GM19372 (cell line): ENCODE results near the gene CRYGN.
A peak's percentile ranks its signal among the peaks of the same experiment; 100 is the strongest.

ENCODE experiments used
- ATAC-seq: cut with Tn5 transposase; IDR thresholded peaks from one replicate; pipeline ENCODE4 v1.9.1; 2021; ENCODE audit warnings: mild to moderate bottlenecking, low read depth, moderate library complexity; ENCODE audit not compliant: unreplicated experiment

Gene CRYGN

GRCh38 chr7:151440799-151441445 lies 981 bp upstream of the CRYGN start:
- no peak for ATAC-seq

- ATAC-seq, result no peak
These were observed 908 bp downstream of the CRYGN start for GRCh38 chr7:151438864-151439601.

- no peak for ATAC-seq
These were observed 1.9 kb downstream of the CRYGN start for GRCh38 chr7:151437866-151438516.

GRCh38 chr7:151437159-151437553 lies 2.8 kb downstream of the CRYGN start:
- ATAC-seq, result no peak

GRCh38 chr7:151436446-151437158 lies 3.3 kb downstream of the CRYGN start:
- no peak for ATAC-seq

- ATAC-seq, result no peak
These were observed 4.0 kb downstream of the CRYGN start for GRCh38 chr7:151435971-151436370.

- ATAC-seq, result no peak
These were observed 4.6 kb downstream of the CRYGN start for GRCh38 chr7:151435103-151435916.

GRCh38 chr7:151434549-151434948 lies 5.4 kb downstream of the CRYGN start:
- ATAC-seq, result no peak

- ATAC-seq, result no peak
These were observed 6.1 kb downstream of the CRYGN start for GRCh38 chr7:151433721-151434400.

GRCh38 chr7:151432658-151433521 lies 7.1 kb downstream of the CRYGN start:
- peak; percentile 88 for ATAC-seq

GRCh38 chr7:151431768-151432311 lies 8.1 kb downstream of the CRYGN start:
- no peak for ATAC-seq

GRCh38 chr7:151431281-151431767 lies 8.6 kb downstream of the CRYGN start:
- no peak for ATAC-seq

GRCh38 chr7:151430391-151431205 lies 9.3 kb downstream of the CRYGN start:
- ATAC-seq, result no peak

- no peak for ATAC-seq
These were observed 10.2 kb downstream of the CRYGN start for GRCh38 chr7:151429560-151430331.

GRCh38 chr7:151429237-151429559 lies 10.7 kb downstream of the CRYGN start:
- no peak for ATAC-seq

GRCh38 chr7:151428378-151429236 lies 11.3 kb downstream of the CRYGN start:
- no peak for ATAC-seq
